ENCODE measurements around the gene CYTIP. TPM values are rescaled to one million over a fixed set of nuclear protein-coding genes. Genes with fewer than 3 reads are reported as not detected.

The CYTIP gene
- total and polyA plus RNA-seq, 2 experiments from 2014 or later = 1.6 to 4.0 TPM

GRCh38 chr2:157421964-157422363 lies 21.9 kb downstream of the CYTIP start:
- 88% methylated on average over 3 of the region's 3 CpGs for WGBS (ENCODE audit: low lambda C conversion rate, missing lambda C conversion rate)
- H2AFZ ChIP-seq = no peak overlapping the region
- TF ChIP-seq EZH2phosphoT487 (IDR thresholded peaks at IDR 0.05; ENCODE audit: low read depth, severe bottlenecking, unreplicated experiment) = no peak
- TF ChIP-seq EZH2 (IDR thresholded peaks at IDR 0.05; ENCODE audit: borderline replicate concordance) = no peak
- no peak for TF ChIP-seq CTCF (IDR thresholded peaks at IDR 0.05; ENCODE audit: poor library complexity)
- no peak overlapping the region for H3K27ac ChIP-seq
- H3K27me3 ChIP-seq = no peaks in the 10 kb centered on the region
- DNase-seq (ENCODE audit: low spot score) = no peak
- no peak overlapping the region for H3K4me3 ChIP-seq
- H3K4me2 ChIP-seq = no peak overlapping the region
- H3K79me2 ChIP-seq = no peaks in the 10 kb centered on the region
- H3K4me1 ChIP-seq (ENCODE audit: insufficient read depth) = peaks cover 8% of the 10 kb centered on the region
- H3K9me3 ChIP-seq (ENCODE audit: low read depth) = no peaks in the 10 kb centered on the region
- H3K9me2 ChIP-seq (replicated peaks; ENCODE audit: insufficient read depth) = no peaks in the 10 kb centered on the region
- no peaks in the 10 kb centered on the region for H3K36me3 ChIP-seq (replicated peaks; ENCODE audit: insufficient read depth, low read depth)
- H4K20me1 ChIP-seq (ENCODE audit: insufficient read depth, poor library complexity, severe bottlenecking) = no peaks in the 10 kb centered on the region

- H3K79me2 ChIP-seq = no peaks in the 10 kb centered on the region
- TF ChIP-seq CTCF (IDR thresholded peaks at IDR 0.05; ENCODE audit: poor library complexity) (no peak), EZH2phosphoT487 (IDR thresholded peaks at IDR 0.05; ENCODE audit: low read depth, severe bottlenecking, unreplicated experiment) (no peak), EZH2 (IDR thresholded peaks at IDR 0.05; ENCODE audit: borderline replicate concordance) (no peak)
- no peak overlapping the region for H3K4me2 ChIP-seq
- H2AFZ ChIP-seq = no peak overlapping the region
- H3K36me3 ChIP-seq (replicated peaks; ENCODE audit: insufficient read depth, low read depth) = no peaks in the 10 kb centered on the region
- DNase-seq (ENCODE audit: low spot score) = no peak
- 82% methylated on average over 2 of the region's 2 CpGs for WGBS (ENCODE audit: low lambda C conversion rate, missing lambda C conversion rate)
- H3K27me3 ChIP-seq = no peaks in the 10 kb centered on the region
- H3K27ac ChIP-seq = no peak overlapping the region
- H3K4me1 ChIP-seq (ENCODE audit: insufficient read depth) = peaks cover 8% of the 10 kb centered on the region
- H3K9me3 ChIP-seq (ENCODE audit: low read depth) = no peaks in the 10 kb centered on the region
- H4K20me1 ChIP-seq (ENCODE audit: insufficient read depth, poor library complexity, severe bottlenecking) = no peaks in the 10 kb centered on the region
- no peak overlapping the region for H3K4me3 ChIP-seq
- H3K9me2 ChIP-seq (replicated peaks; ENCODE audit: insufficient read depth) = no peaks in the 10 kb centered on the region
Observed at GRCh38 chr2:157421331-157421944, 22.5 kb downstream of the CYTIP start.

- H3K79me2 ChIP-seq = no peaks in the 10 kb centered on the region
- H3K36me3 ChIP-seq (replicated peaks; ENCODE audit: insufficient read depth, low read depth) = no peaks in the 10 kb centered on the region
- H3K27me3 ChIP-seq = no peaks in the 10 kb centered on the region
- no peaks in the 10 kb centered on the region for H3K9me2 ChIP-seq (replicated peaks; ENCODE audit: insufficient read depth)
- H3K4me1 ChIP-seq (ENCODE audit: insufficient read depth) = peaks cover 8% of the 10 kb centered on the region
- DNase-seq (ENCODE audit: low spot score) = no peak
- TF ChIP-seq CTCF (IDR thresholded peaks at IDR 0.05; ENCODE audit: poor library complexity) = no peak
- TF ChIP-seq EZH2phosphoT487 (IDR thresholded peaks at IDR 0.05; ENCODE audit: low read depth, severe bottlenecking, unreplicated experiment) = no peak
- TF ChIP-seq EZH2 (IDR thresholded peaks at IDR 0.05; ENCODE audit: borderline replicate concordance) = no peak
- no peak overlapping the region for H2AFZ ChIP-seq
- H3K4me2 ChIP-seq = no peak overlapping the region
- no peak overlapping the region for H3K27ac ChIP-seq
- no peaks in the 10 kb centered on the region for H4K20me1 ChIP-seq (ENCODE audit: insufficient read depth, poor library complexity, severe bottlenecking)
- WGBS (ENCODE audit: low lambda C conversion rate, missing lambda C conversion rate) = 90% methylated on average over 4 of the region's 4 CpGs
- no peak overlapping the region for H3K4me3 ChIP-seq
- no peaks in the 10 kb centered on the region for H3K9me3 ChIP-seq (ENCODE audit: low read depth)
Observed at GRCh38 chr2:157420771-157421323, 23.0 kb downstream of the CYTIP start.
